DMS79 treated with DMSO at 0.1 percent for 48 hours (cell line): ENCODE measurements around the gene PRCP.
"Not testable (repeated sequence)": the region's sequence is repeated elsewhere in the genome, so short reads cannot be mapped to it uniquely, and the experiment has no call there.

Experiments used
- DNase-seq: peaks from one replicate; lab custom pipeline; 2025; lab: John Stamatoyannopoulos, UW

PRCP gene

GRCh38 chr11:82871646-82872045 is 28.6 kb downstream of the PRCP start:
- no peak for DNase-seq

GRCh38 chr11:82869657-82870056 is 30.6 kb downstream of the PRCP start:
- DNase-seq = no peak

- peak; percentile 86 for DNase-seq
These were observed 32.6 kb downstream of the PRCP start for GRCh38 chr11:82867495-82868082.

GRCh38 chr11:82865841-82866240 is 34.4 kb downstream of the PRCP start:
- DNase-seq = no peak

GRCh38 chr11:82864268-82864667 is 36.0 kb downstream of the PRCP start:
- DNase-seq = no peak

GRCh38 chr11:82863209-82863608 is 37.0 kb downstream of the PRCP start:
- no peak for DNase-seq

- DNase-seq = no peak
These were observed 37.9 kb downstream of the PRCP start for GRCh38 chr11:82862379-82862778.

- DNase-seq = no peak
These were observed 40.5 kb downstream of the PRCP start for GRCh38 chr11:82859750-82860149.

- no peak for DNase-seq
These were observed 41.6 kb downstream of the PRCP start for GRCh38 chr11:82858556-82859091.

- DNase-seq = no peak
These were observed 42.1 kb downstream of the PRCP start for GRCh38 chr11:82858133-82858532.

- DNase-seq = no peak
These were observed 43.1 kb downstream of the PRCP start for GRCh38 chr11:82857145-82857544.

- no peak for DNase-seq
These were observed 44.6 kb downstream of the PRCP start for GRCh38 chr11:82855616-82856015.

- DNase-seq = not testable (repeated sequence)
These were observed 45.3 kb downstream of the PRCP start for GRCh38 chr11:82854916-82855315.

GRCh38 chr11:82854242-82854641 is 46.0 kb downstream of the PRCP start:
- DNase-seq = no peak

GRCh38 chr11:82848829-82849228 is 51.4 kb downstream of the PRCP start:
- no peak for DNase-seq

GRCh38 chr11:82845356-82846353 is 54.6 kb downstream of the PRCP start:
- DNase-seq = no peak

GRCh38 chr11:82843057-82843795 is 57.0 kb downstream of the PRCP start:
- no peak for DNase-seq

GRCh38 chr11:82842019-82842418 is 58.2 kb downstream of the PRCP start:
- no peak for DNase-seq

GRCh38 chr11:82837650-82838049 is 62.6 kb downstream of the PRCP start:
- peak; percentile 7 for DNase-seq

- DNase-seq = no peak
These were observed 67.2 kb downstream of the PRCP start for GRCh38 chr11:82832983-82833382.

GRCh38 chr11:82831364-82831763 is 68.9 kb downstream of the PRCP start:
- DNase-seq = no peak

- DNase-seq = no peak
These were observed 69.5 kb downstream of the PRCP start for GRCh38 chr11:82830746-82831145.
